Activated B cell treated with CpG ODN at 0.5 μM for 24 hours (primary cell): ENCODE results near the gene SLC24A2. TPM values are rescaled to one million over a fixed set of nuclear protein-coding genes. Genes with fewer than 3 reads are reported as not detected.
"Not testable (repeated sequence)": the region's sequence is repeated elsewhere in the genome, so short reads cannot be mapped to it uniquely, and the experiment has no call there.

ENCODE experiments used
- ATAC-seq: fragments of 200-7000 bp; cut with Tn5 transposase; one replicate; pipeline ENCODE4 v1.10.0; 2021; ENCODE audit warnings: low read depth, mild to moderate bottlenecking, moderate library complexity
- CTCF ChIA-PET: fragments of 350-600 bp; sonication (Branson Sonifier 250); formaldehyde crosslinking; loops from one replicate; lab custom pipeline; 2021; ENCODE audit warnings: antibody characterized with exemption; lab: Charles Lee
- POLR2A ChIA-PET: fragments of 350-600 bp; sonication (Branson Sonifier 250); formaldehyde crosslinking; loops from one replicate; lab custom pipeline; 2021; ENCODE audit warnings: antibody characterized with exemption; lab: Charles Lee
- DNase-seq: peaks from one replicate; pipeline ENCODE4 v3.0.0; 2022
- H3K27ac Mint-ChIP-seq: one replicate; pipeline ENCODE4 v1.8.0; 2020; ENCODE audit warnings: mixed read lengths
- H3K27me3 Mint-ChIP-seq: one replicate; pipeline ENCODE4 v1.8.0; 2021; ENCODE audit warnings: mixed read lengths
- H3K36me3 Mint-ChIP-seq: one replicate; pipeline ENCODE4 v1.8.0; 2021; ENCODE audit warnings: low read depth, mixed read lengths
- H3K4me1 Mint-ChIP-seq: one replicate; pipeline ENCODE4 v1.8.0; 2021; ENCODE audit warnings: mixed read lengths
- H3K4me3 Mint-ChIP-seq: one replicate; pipeline ENCODE4 v1.8.0; 2020; ENCODE audit warnings: mild to moderate bottlenecking, mixed read lengths
- H3K9me3 Mint-ChIP-seq: one replicate; pipeline ENCODE4 v1.8.0; 2020; ENCODE audit warnings: mixed read lengths
- CTCF ChIP-seq: fragments of 200-600 bp; IDR thresholded peaks from one replicate; pipeline ENCODE4 v1.8.0; 2022; ENCODE audit warnings: antibody characterized with exemption, mild to moderate bottlenecking
- intact Hi-C: fragments of 100-400 bp; cut with micrococcal nuclease; formaldehyde crosslinking; loops from one replicate; pipeline ENCODE4 v1.15.1; 2024
- total RNA-seq: library from RNA; stranded (reverse); gene quantifications from 2 replicates; pipeline ENCODE4 v1.2.3, GENCODE V29; 2022

SLC24A2 gene
- not detected in 2 replicates for total RNA-seq

GRCh38 chr9:19788614-19789271 lies at the start of gene SLC24A2:
TSS of gene SLC24A2 (minus strand) at chr9:19789037.
- no peak for DNase-seq
- Mint-ChIP-seq H3K9me3 (no peaks in the 10 kb centered on the region), H3K36me3 (no peaks in the 10 kb centered on the region), H3K27ac (no peak within 1 kb of the TSS), H3K4me1 (no peaks in the 10 kb centered on the region), H3K27me3 (peaks cover 30% of the 10 kb centered on the region), H3K4me3 (no peak within 1 kb of the TSS)
- CTCF ChIA-PET = no interaction called here
- TF ChIP-seq CTCF = no peak
- POLR2A ChIA-PET = no interaction called here
- ATAC-seq = no peak
- intact Hi-C loops = no loop called here

- H3K9me3 Mint-ChIP-seq, H3K4me1 Mint-ChIP-seq, ATAC-seq, H3K27me3 Mint-ChIP-seq, CTCF ChIA-PET, DNase-seq, H3K27ac Mint-ChIP-seq, H3K4me3 Mint-ChIP-seq, POLR2A ChIA-PET, H3K36me3 Mint-ChIP-seq, intact Hi-C loops: not testable (repeated sequence)
Measured at GRCh38 chr9:19833331-19833730, 44.5 kb upstream of the SLC24A2 start.

GRCh38 chr9:19830796-19831195 lies 42.0 kb upstream of the SLC24A2 start:
- DNase-seq = no peak
- no peak overlapping the region for H3K4me3 Mint-ChIP-seq
- ChIA-PET POLR2A (no interaction called here), CTCF (no interaction called here)
- no peak overlapping the region for H3K27ac Mint-ChIP-seq
- no peaks in the 10 kb centered on the region for H3K27me3 Mint-ChIP-seq
- H3K36me3 Mint-ChIP-seq = no peaks in the 10 kb centered on the region
- no peak for TF ChIP-seq CTCF
- H3K4me1 Mint-ChIP-seq = no peaks in the 10 kb centered on the region
- peaks cover 2% of the 10 kb centered on the region for H3K9me3 Mint-ChIP-seq
- no peak for ATAC-seq
- intact Hi-C loops = no loop called here

GRCh38 chr9:19828576-19829109 lies 39.8 kb upstream of the SLC24A2 start:
- no peak for TF ChIP-seq CTCF
- H3K27me3 Mint-ChIP-seq = no peaks in the 10 kb centered on the region
- H3K36me3 Mint-ChIP-seq = no peaks in the 10 kb centered on the region
- no peak overlapping the region for H3K4me3 Mint-ChIP-seq
- CTCF ChIA-PET = no interaction called here
- intact Hi-C loops = no loop called here
- H3K27ac Mint-ChIP-seq = no peak overlapping the region
- DNase-seq = no peak
- POLR2A ChIA-PET = no interaction called here
- peaks cover 2% of the 10 kb centered on the region for H3K9me3 Mint-ChIP-seq
- H3K4me1 Mint-ChIP-seq = no peaks in the 10 kb centered on the region
- no peak for ATAC-seq

GRCh38 chr9:19816769-19817168 lies 27.9 kb upstream of the SLC24A2 start:
- no peak overlapping the region for H3K4me3 Mint-ChIP-seq

More at GRCh38 chr9:19816769-19817168, 27.9 kb upstream of the SLC24A2 start:
- no peak for ATAC-seq
- intact Hi-C loops = no loop called here
- Mint-ChIP-seq H3K4me1 (no peaks in the 10 kb centered on the region), H3K36me3 (no peaks in the 10 kb centered on the region), H3K27me3 (no peaks in the 10 kb centered on the region), H3K9me3 (peaks cover 19% of the 10 kb centered on the region), H3K27ac (no peak overlapping the region)
- no peak for TF ChIP-seq CTCF
- ChIA-PET POLR2A (no interaction called here), CTCF (no interaction called here)
- DNase-seq = no peak
